Liver (tissue), 3 donors: Measurements from ENCODE around the gene SP9.

ENCODE experiments used
- EGR1 ChIP-seq, 2 donors: IDR thresholded peaks; 2 replicates each; pipeline ENCODE4 v1.6.1; 2016 to 2018; ENCODE audit warnings: antibody characterized with exemption in 2 of 2, low read depth in 2 of 2
- FOXA1 ChIP-seq: IDR thresholded peaks from 2 replicates; pipeline ENCODE4 v1.6.1; 2016; ENCODE audit warnings: antibody characterized with exemption
- GABPA ChIP-seq, 2 donors: IDR thresholded peaks in 1 of 2; conservative IDR thresholded peaks in 1 of 2; 2 replicates each; pipeline ENCODE4 v1.6.1; 2016; ENCODE audit warnings: antibody characterized with exemption in 2 of 2, mild to moderate bottlenecking in 1 of 2, moderate library complexity in 1 of 2
- HNF4A ChIP-seq, 2 donors: conservative IDR thresholded peaks; 2 replicates each; pipeline ENCODE4 v1.6.1; 2016; ENCODE audit warnings: antibody characterized with exemption in 2 of 2, mild to moderate bottlenecking in 2 of 2
- JUND ChIP-seq, 2 donors: IDR thresholded peaks; 2 replicates each; pipeline ENCODE4 v1.6.1; 2016; ENCODE audit warnings: antibody characterized with exemption in 2 of 2
- RAD21 ChIP-seq, 2 donors: IDR thresholded peaks; 2 replicates each; pipeline ENCODE4 v1.6.1; 2016; ENCODE audit warnings: antibody characterized with exemption in 2 of 2, mild to moderate bottlenecking in 2 of 2
- SP1 ChIP-seq: IDR thresholded peaks from 2 replicates; pipeline ENCODE4 v1.6.1; 2018; ENCODE audit warnings: antibody characterized with exemption, mild to moderate bottlenecking
- YY1 ChIP-seq: IDR thresholded peaks from 2 replicates; pipeline ENCODE4 v1.6.1; 2016; ENCODE audit warnings: antibody characterized with exemption, mild to moderate bottlenecking
- TF ChIP-seq, protein P1 (sequence below): fragments of 150-350 bp; IDR thresholded peaks from 2 replicates; pipeline ENCODE4 v1.5.1; 2017; ENCODE audit warnings: improper control_type of control experiment, low read depth, low read length; ENCODE audit not compliant: missing input control
- TF ChIP-seq, protein P2 (sequence below): IDR thresholded peaks from 2 replicates; pipeline ENCODE4 v1.6.1; 2016; ENCODE audit warnings: antibody characterized with exemption, mild to moderate bottlenecking
- TF ChIP-seq, protein P3 (sequence below): IDR thresholded peaks from 2 replicates; pipeline ENCODE4 v1.6.1; 2016; ENCODE audit warnings: antibody characterized with exemption
- TF ChIP-seq, protein P4 (sequence below): IDR thresholded peaks from 2 replicates; pipeline ENCODE4 v1.6.1; 2016; ENCODE audit warnings: antibody characterized with exemption
- donor health status: healthy.
- donor health status: healthy.

DNA sequence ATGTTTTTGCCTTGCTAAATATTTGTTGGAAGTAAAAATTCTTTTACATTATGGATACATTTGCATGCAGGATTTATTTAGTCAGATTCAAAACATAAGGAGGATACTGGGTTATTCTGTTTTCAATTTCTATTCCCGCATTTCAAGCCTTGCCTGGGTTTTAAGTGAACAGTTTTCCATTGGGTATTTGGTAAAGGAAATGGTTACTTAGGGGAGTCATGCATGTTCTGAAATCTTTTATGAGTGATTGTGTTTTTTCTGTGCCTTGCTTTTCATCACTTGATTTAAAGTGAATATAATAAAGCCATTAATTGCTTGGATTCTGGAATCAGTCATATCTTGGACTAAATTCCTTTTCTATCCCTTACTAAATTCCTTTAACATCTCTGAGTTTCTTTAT lies 12.0 kb upstream of the SP9 start:
- no peak for TF ChIP-seq GABPA (IDR thresholded peaks at IDR 0.05 in 1 of 2, conservative IDR thresholded peaks at IDR 0.05 in 1 of 2)
- TF ChIP-seq, protein P1, sequence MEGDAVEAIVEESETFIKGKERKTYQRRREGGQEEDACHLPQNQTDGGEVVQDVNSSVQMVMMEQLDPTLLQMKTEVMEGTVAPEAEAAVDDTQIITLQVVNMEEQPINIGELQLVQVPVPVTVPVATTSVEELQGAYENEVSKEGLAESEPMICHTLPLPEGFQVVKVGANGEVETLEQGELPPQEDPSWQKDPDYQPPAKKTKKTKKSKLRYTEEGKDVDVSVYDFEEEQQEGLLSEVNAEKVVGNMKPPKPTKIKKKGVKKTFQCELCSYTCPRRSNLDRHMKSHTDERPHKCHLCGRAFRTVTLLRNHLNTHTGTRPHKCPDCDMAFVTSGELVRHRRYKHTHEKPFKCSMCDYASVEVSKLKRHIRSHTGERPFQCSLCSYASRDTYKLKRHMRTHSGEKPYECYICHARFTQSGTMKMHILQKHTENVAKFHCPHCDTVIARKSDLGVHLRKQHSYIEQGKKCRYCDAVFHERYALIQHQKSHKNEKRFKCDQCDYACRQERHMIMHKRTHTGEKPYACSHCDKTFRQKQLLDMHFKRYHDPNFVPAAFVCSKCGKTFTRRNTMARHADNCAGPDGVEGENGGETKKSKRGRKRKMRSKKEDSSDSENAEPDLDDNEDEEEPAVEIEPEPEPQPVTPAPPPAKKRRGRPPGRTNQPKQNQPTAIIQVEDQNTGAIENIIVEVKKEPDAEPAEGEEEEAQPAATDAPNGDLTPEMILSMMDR: no peak
- TF ChIP-seq YY1: no peak
- TF ChIP-seq, protein P2, sequence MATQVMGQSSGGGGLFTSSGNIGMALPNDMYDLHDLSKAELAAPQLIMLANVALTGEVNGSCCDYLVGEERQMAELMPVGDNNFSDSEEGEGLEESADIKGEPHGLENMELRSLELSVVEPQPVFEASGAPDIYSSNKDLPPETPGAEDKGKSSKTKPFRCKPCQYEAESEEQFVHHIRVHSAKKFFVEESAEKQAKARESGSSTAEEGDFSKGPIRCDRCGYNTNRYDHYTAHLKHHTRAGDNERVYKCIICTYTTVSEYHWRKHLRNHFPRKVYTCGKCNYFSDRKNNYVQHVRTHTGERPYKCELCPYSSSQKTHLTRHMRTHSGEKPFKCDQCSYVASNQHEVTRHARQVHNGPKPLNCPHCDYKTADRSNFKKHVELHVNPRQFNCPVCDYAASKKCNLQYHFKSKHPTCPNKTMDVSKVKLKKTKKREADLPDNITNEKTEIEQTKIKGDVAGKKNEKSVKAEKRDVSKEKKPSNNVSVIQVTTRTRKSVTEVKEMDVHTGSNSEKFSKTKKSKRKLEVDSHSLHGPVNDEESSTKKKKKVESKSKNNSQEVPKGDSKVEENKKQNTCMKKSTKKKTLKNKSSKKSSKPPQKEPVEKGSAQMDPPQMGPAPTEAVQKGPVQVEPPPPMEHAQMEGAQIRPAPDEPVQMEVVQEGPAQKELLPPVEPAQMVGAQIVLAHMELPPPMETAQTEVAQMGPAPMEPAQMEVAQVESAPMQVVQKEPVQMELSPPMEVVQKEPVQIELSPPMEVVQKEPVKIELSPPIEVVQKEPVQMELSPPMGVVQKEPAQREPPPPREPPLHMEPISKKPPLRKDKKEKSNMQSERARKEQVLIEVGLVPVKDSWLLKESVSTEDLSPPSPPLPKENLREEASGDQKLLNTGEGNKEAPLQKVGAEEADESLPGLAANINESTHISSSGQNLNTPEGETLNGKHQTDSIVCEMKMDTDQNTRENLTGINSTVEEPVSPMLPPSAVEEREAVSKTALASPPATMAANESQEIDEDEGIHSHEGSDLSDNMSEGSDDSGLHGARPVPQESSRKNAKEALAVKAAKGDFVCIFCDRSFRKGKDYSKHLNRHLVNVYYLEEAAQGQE: no peak
- no peak for TF ChIP-seq HNF4A (conservative IDR thresholded peaks at IDR 0.05)
- TF ChIP-seq, protein P3, sequence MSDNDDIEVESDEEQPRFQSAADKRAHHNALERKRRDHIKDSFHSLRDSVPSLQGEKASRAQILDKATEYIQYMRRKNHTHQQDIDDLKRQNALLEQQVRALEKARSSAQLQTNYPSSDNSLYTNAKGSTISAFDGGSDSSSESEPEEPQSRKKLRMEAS: no peak
- TF ChIP-seq RAD21 (IDR thresholded peaks at IDR 0.05): no peak
- TF ChIP-seq SP1: no peak
- no peak for TF ChIP-seq JUND (IDR thresholded peaks at IDR 0.05)
- TF ChIP-seq, protein P4, sequence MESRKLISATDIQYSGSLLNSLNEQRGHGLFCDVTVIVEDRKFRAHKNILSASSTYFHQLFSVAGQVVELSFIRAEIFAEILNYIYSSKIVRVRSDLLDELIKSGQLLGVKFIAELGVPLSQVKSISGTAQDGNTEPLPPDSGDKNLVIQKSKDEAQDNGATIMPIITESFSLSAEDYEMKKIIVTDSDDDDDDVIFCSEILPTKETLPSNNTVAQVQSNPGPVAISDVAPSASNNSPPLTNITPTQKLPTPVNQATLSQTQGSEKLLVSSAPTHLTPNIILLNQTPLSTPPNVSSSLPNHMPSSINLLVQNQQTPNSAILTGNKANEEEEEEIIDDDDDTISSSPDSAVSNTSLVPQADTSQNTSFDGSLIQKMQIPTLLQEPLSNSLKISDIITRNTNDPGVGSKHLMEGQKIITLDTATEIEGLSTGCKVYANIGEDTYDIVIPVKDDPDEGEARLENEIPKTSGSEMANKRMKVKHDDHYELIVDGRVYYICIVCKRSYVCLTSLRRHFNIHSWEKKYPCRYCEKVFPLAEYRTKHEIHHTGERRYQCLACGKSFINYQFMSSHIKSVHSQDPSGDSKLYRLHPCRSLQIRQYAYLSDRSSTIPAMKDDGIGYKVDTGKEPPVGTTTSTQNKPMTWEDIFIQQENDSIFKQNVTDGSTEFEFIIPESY: no peak
- TF ChIP-seq EGR1 (IDR thresholded peaks at IDR 0.05; ENCODE audit: low read depth in 2 of 2): no peak
- no peak for TF ChIP-seq FOXA1
